GM21576 (cell line): ENCODE data around the gene BMPR1A.

ENCODE experiments used
- ATAC-seq: cut with Tn5 transposase; IDR thresholded peaks from one replicate; pipeline ENCODE4 v1.9.1; 2021; ENCODE audit warnings: mild to moderate bottlenecking, moderate library complexity; ENCODE audit not compliant: unreplicated experiment

The BMPR1A gene

GRCh38 chr10:86759073-86759672 lies 2.8 kb downstream of the BMPR1A start:
- ATAC-seq: no peak

GRCh38 chr10:86763404-86763803 lies 7.0 kb downstream of the BMPR1A start:
- ATAC-seq: no peak

- ATAC-seq: no peak
Measured at GRCh38 chr10:86765548-86765947, 9.1 kb downstream of the BMPR1A start.

GRCh38 chr10:86768412-86769062 lies 12.1 kb downstream of the BMPR1A start:
- no peak for ATAC-seq

- ATAC-seq: no peak
Measured at GRCh38 chr10:86769991-86770390, 13.6 kb downstream of the BMPR1A start.

- no peak for ATAC-seq
Measured at GRCh38 chr10:86770412-86770960, 14.1 kb downstream of the BMPR1A start.

- no peak for ATAC-seq
Measured at GRCh38 chr10:86773498-86773897, 17.1 kb downstream of the BMPR1A start.

- ATAC-seq: no peak
Measured at GRCh38 chr10:86775056-86775869, 18.8 kb downstream of the BMPR1A start.

GRCh38 chr10:86775870-86776180 lies 19.4 kb downstream of the BMPR1A start:
- no peak for ATAC-seq

GRCh38 chr10:86779220-86780017 lies 23.0 kb downstream of the BMPR1A start:
- ATAC-seq: no peak

GRCh38 chr10:86782701-86783418 lies 26.4 kb downstream of the BMPR1A start:
- ATAC-seq: peak; percentile 77

GRCh38 chr10:86785037-86785436 lies 28.6 kb downstream of the BMPR1A start:
- ATAC-seq: no peak

GRCh38 chr10:86785968-86786367 lies 29.5 kb downstream of the BMPR1A start:
- ATAC-seq: no peak

- ATAC-seq: no peak
Measured at GRCh38 chr10:86786368-86786767, 29.9 kb downstream of the BMPR1A start.

GRCh38 chr10:86790394-86790793 lies 34.0 kb downstream of the BMPR1A start:
- no peak for ATAC-seq

- no peak for ATAC-seq
Measured at GRCh38 chr10:86792461-86793167, 36.2 kb downstream of the BMPR1A start.

GRCh38 chr10:86793696-86794095 lies 37.3 kb downstream of the BMPR1A start:
- ATAC-seq: no peak

- no peak for ATAC-seq
Measured at GRCh38 chr10:86795353-86795752, 38.9 kb downstream of the BMPR1A start.

- no peak for ATAC-seq
Measured at GRCh38 chr10:86798025-86798424, 41.6 kb downstream of the BMPR1A start.

- no peak for ATAC-seq
Measured at GRCh38 chr10:86798611-86799010, 42.2 kb downstream of the BMPR1A start.
